GM12872 (cell line): ENCODE measurements around the gene PCBD1.
A peak's percentile ranks its signal among the peaks of the same experiment; 100 is the strongest.

Source experiments
- CTCF ChIP-seq: IDR thresholded peaks from 3 replicates; pipeline ENCODE4 v1.5.1; 2011; ENCODE audit warnings: low read depth, mild to moderate bottlenecking, low read length, moderate library complexity; ENCODE audit not compliant: insufficient read depth

PCBD1 gene

GRCh38 chr10:70905071-70906021 lies 17.0 kb upstream of the PCBD1 start:
- no peak for TF ChIP-seq CTCF

GRCh38 chr10:70903262-70903921 lies 15.0 kb upstream of the PCBD1 start:
- peak; percentile 87 for TF ChIP-seq CTCF

- TF ChIP-seq CTCF, result no peak
These were observed 14.4 kb upstream of the PCBD1 start for GRCh38 chr10:70902661-70903261.

- TF ChIP-seq CTCF, result no peak
These were observed 13.0 kb upstream of the PCBD1 start for GRCh38 chr10:70901276-70901878.

- no peak for TF ChIP-seq CTCF
These were observed 10.7 kb upstream of the PCBD1 start for GRCh38 chr10:70899096-70899495.

- no peak for TF ChIP-seq CTCF
These were observed 10.3 kb upstream of the PCBD1 start for GRCh38 chr10:70898687-70899086.

GRCh38 chr10:70896551-70896950 lies 8.2 kb upstream of the PCBD1 start:
- no peak for TF ChIP-seq CTCF
